OCI-LY1 (cell line): Measurements from ENCODE around the gene IFITM5.

Experiments used
- H2AFZ ChIP-seq: fragments of 200-600 bp; sonication (generic), shearing (Covaris generic); 2 replicates; pipeline ENCODE4 v1.6.0; 2014; ENCODE audit warnings: antibody characterized with exemption, mild to moderate bottlenecking, low read length
- H3F3A ChIP-seq: fragments of 200-600 bp; sonication (generic), shearing (Covaris generic); 2 replicates; pipeline ENCODE4 v1.6.0; 2014; ENCODE audit warnings: mild to moderate bottlenecking, antibody characterized with exemption, low read length, moderate library complexity; ENCODE audit not compliant: insufficient read depth
- H3K27ac ChIP-seq: fragments of 200-600 bp; sonication (generic); 2 replicates; pipeline ENCODE4 v1.5.1; 2014; ENCODE audit warnings: low read length, mixed run types, mild to moderate bottlenecking, low read depth; ENCODE audit not compliant: poor library complexity, severe bottlenecking
- H3K27me3 ChIP-seq: fragments of 200-600 bp; sonication (generic); 2 replicates; pipeline ENCODE4 v1.6.0; 2014; ENCODE audit warnings: antibody characterized with exemption, mild to moderate bottlenecking, low read length, moderate library complexity; ENCODE audit not compliant: insufficient read depth
- H3K36me3 ChIP-seq: fragments of 200-600 bp; sonication (generic); 2 replicates; pipeline ENCODE4 v1.6.1; 2014; ENCODE audit warnings: mild to moderate bottlenecking, antibody characterized with exemption, low read length, moderate library complexity, mixed read lengths; ENCODE audit not compliant: insufficient read depth
- H3K4me1 ChIP-seq: fragments of 200-600 bp; sonication (generic); 2 replicates; pipeline ENCODE4 v1.5.1; 2014; ENCODE audit warnings: mild to moderate bottlenecking, low read length, moderate library complexity; ENCODE audit not compliant: insufficient read depth, severe bottlenecking
- H3K4me2 ChIP-seq: fragments of 200-600 bp; sonication (generic), shearing (Covaris generic); 2 replicates; pipeline ENCODE4 v1.6.1; 2014; ENCODE audit warnings: low read length
- H3K4me3 ChIP-seq: fragments of 200-600 bp; sonication (generic); 2 replicates; pipeline ENCODE4 v1.5.1; 2014; ENCODE audit warnings: low read length, low read depth, mild to moderate bottlenecking, mixed read lengths; ENCODE audit not compliant: poor library complexity, severe bottlenecking
- H3K79me2 ChIP-seq: fragments of 200-600 bp; shearing (Covaris generic); 2 replicates; pipeline ENCODE4 v1.6.1; 2016; ENCODE audit warnings: mixed run types, low read length, mixed read lengths; ENCODE audit not compliant: insufficient read depth
- H3K9ac ChIP-seq: fragments of 200-600 bp; sonication (generic), shearing (Covaris generic); 2 replicates; pipeline ENCODE4 v1.6.1; 2014; ENCODE audit warnings: mild to moderate bottlenecking, low read length, mixed read lengths
- H3K9me2 ChIP-seq: fragments of 200-600 bp; sonication (generic), shearing (Covaris generic); 2 replicates; pipeline ENCODE4 v1.6.1; 2014; ENCODE audit warnings: low read depth, mild to moderate bottlenecking, low read length, mixed read lengths
- H3K9me3 ChIP-seq: fragments of 200-600 bp; shearing (Covaris generic); 2 replicates; pipeline ENCODE4 v1.6.1; 2014; ENCODE audit warnings: low read length, mixed read lengths
- H4K20me1 ChIP-seq: fragments of 200-600 bp; sonication (generic), shearing (Covaris generic); 2 replicates; pipeline ENCODE4 v1.6.0; 2016; ENCODE audit warnings: mild to moderate bottlenecking, low read length; ENCODE audit not compliant: insufficient read depth
- CTCF ChIP-seq: fragments of 200-600 bp; sonication (generic), shearing (Covaris generic); IDR thresholded peaks from 2 replicates; pipeline ENCODE4 v1.5.1; 2017; ENCODE audit warnings: mild to moderate bottlenecking, antibody characterized with exemption, low read length, moderate library complexity, mixed read lengths
- EZH2 ChIP-seq: fragments of 200-600 bp; sonication (generic), shearing (Covaris generic); IDR thresholded peaks from 2 replicates; pipeline ENCODE4 v1.8.0; 2017; ENCODE audit warnings: borderline replicate concordance, mixed run types, mild to moderate bottlenecking, antibody characterized with exemption, low read length, moderate library complexity, mixed read lengths

The IFITM5 gene

GRCh38 chr11:305844-306211 is 6.5 kb upstream of the IFITM5 start:
- Histone ChIP-seq H3K27me3 (no peaks in the 10 kb centered on the region), H3K4me1 (peaks cover 7% of the 10 kb centered on the region), H3K27ac (no peak overlapping the region), H2AFZ (no peak overlapping the region), H3K36me3 (no peaks in the 10 kb centered on the region), H3F3A (no peaks in the 10 kb centered on the region), H3K79me2 (no peaks in the 10 kb centered on the region), H3K9ac (no peak overlapping the region), H3K4me3 (no peak overlapping the region), H3K9me2 (no peaks in the 10 kb centered on the region), H4K20me1 (no peaks in the 10 kb centered on the region), H3K4me2 (no peak overlapping the region), H3K9me3 (no peaks in the 10 kb centered on the region)
- no peak for TF ChIP-seq CTCF
- TF ChIP-seq EZH2 = no peak

GRCh38 chr11:304915-305843 is 5.9 kb upstream of the IFITM5 start:
- H3K36me3 ChIP-seq = no peaks in the 10 kb centered on the region
- H3K4me1 ChIP-seq = peaks cover 7% of the 10 kb centered on the region
- no peak overlapping the region for H3K4me3 ChIP-seq
- no peak overlapping the region for H3K9ac ChIP-seq
- H4K20me1 ChIP-seq = no peaks in the 10 kb centered on the region
- peaks cover 5% of the 10 kb centered on the region; the same call in 1 of the 2 replicates for H3K27me3 ChIP-seq
- H2AFZ ChIP-seq = no peak overlapping the region
- no peaks in the 10 kb centered on the region for H3K9me2 ChIP-seq
- peak; percentile 79 for TF ChIP-seq CTCF
- no peak for TF ChIP-seq EZH2
- no peak overlapping the region for H3K4me2 ChIP-seq
- H3K27ac ChIP-seq = no peak overlapping the region
- H3F3A ChIP-seq = no peaks in the 10 kb centered on the region
- no peaks in the 10 kb centered on the region for H3K79me2 ChIP-seq
- no peaks in the 10 kb centered on the region for H3K9me3 ChIP-seq

GRCh38 chr11:304061-304506 is 4.8 kb upstream of the IFITM5 start:
- Histone ChIP-seq H4K20me1 (no peaks in the 10 kb centered on the region), H3K4me1 (peaks cover 7% of the 10 kb centered on the region), H3K9ac (no peak overlapping the region), H3F3A (no peaks in the 10 kb centered on the region), H3K9me3 (no peaks in the 10 kb centered on the region), H3K9me2 (no peaks in the 10 kb centered on the region), H3K36me3 (no peaks in the 10 kb centered on the region), H3K27ac (no peak overlapping the region), H3K27me3 (peaks cover 5% of the 10 kb centered on the region; the same call in 1 of the 2 replicates), H2AFZ (no peak overlapping the region), H3K4me3 (no peak overlapping the region), H3K4me2 (no peak overlapping the region), H3K79me2 (no peaks in the 10 kb centered on the region)
- no peak for TF ChIP-seq EZH2
- no peak for TF ChIP-seq CTCF
